Measurements from ENCODE around the gene STX8.

The STX8 gene

DNA sequence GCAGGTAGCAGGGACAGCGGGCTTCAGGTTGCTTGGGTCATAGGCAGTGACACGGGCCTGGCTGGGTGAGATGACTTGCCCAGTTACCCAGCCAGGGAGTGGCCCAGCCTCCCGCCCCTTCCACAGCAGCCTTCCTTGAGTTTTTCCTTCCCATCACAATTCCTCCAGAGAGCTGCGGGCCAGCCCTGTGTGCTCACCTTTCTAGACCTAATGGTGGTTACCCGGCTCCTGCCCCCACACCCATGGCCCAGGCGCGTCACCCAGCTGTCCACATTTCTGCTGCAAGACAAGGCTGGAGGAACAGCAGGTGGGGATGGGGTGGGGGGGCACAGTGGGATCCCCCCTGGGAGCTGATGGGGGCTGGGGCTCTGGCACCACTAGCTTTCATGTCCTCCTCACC is 351.1 kb downstream of the STX8 start:
- no peak overlapping the region for H2BK15ac ChIP-seq (ENCODE audit: low read depth, poor library complexity, severe bottlenecking)
- H2BK120ac ChIP-seq (ENCODE audit: low read depth, low read length), result no peak overlapping the region

DNA sequence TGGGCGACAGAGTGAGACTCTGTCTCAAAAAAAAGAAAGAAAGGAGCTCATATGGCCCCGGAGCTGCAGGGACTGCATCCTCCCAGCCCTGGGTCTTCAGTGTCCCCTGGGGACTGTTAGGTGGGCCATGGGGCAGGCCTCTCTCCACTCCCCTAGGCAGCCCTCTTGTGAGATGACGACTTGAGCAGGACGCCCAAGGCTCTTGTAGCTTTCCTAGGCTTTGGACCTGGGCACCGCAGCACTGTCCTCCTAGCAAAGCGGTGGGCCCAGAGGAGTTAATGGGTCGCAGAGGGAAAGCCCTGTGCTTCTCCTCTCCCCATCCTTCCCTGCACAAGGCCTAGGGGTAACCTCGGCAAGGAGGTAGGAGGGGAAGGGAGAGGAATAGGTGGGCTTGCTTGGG is 352.1 kb downstream of the STX8 start:
- H4K91ac ChIP-seq (ENCODE audit: low read length), result no peak overlapping the region
- H3K4ac ChIP-seq (ENCODE audit: low read depth in 1 of 2, low read length in 2 of 2), result no peak overlapping the region
- DNase-seq, result no peak
- peaks cover 6% of the 10 kb centered on the region for H3K4me1 ChIP-seq (ENCODE audit: control insufficient read depth, insufficient read depth, low read depth, low read length)
- no peak overlapping the region for H3K27ac ChIP-seq (ENCODE audit: low read length, poor library complexity, severe bottlenecking)
- H3K23ac ChIP-seq (ENCODE audit: low read length in 2 of 2), result no peak overlapping the region
- H3K4me2 ChIP-seq (ENCODE audit: low read length, poor library complexity, severe bottlenecking), result no peak overlapping the region
- 77% methylated on average over 8 of the region's 8 CpGs for WGBS
- no peak overlapping the region for H4K8ac ChIP-seq (ENCODE audit: low read length)
- H3K27me3 ChIP-seq (ENCODE audit: control insufficient read depth in 1 of 2, insufficient read depth in 1 of 2, low read length in 2 of 2), result no peaks in the 10 kb centered on the region
- no peak overlapping the region for H3K14ac ChIP-seq (ENCODE audit: low read length in 2 of 2)
- H3K9me3 ChIP-seq (ENCODE audit: control insufficient read depth, low read length), result no peaks in the 10 kb centered on the region
- H2BK12ac ChIP-seq (ENCODE audit: low read length in 2 of 2), result no peak overlapping the region
- no peaks in the 10 kb centered on the region for H3K79me1 ChIP-seq (replicated peaks; ENCODE audit: low read length, poor library complexity, severe bottlenecking)
- H2BK15ac ChIP-seq (ENCODE audit: low read depth, poor library complexity, severe bottlenecking), result no peak overlapping the region
- no peaks in the 10 kb centered on the region for H3K36me3 ChIP-seq (ENCODE audit: control insufficient read depth in 1 of 2, insufficient read depth in 2 of 2, low read depth in 1 of 2, low read length in 2 of 2)
- H3K18ac ChIP-seq (ENCODE audit: low read depth in 1 of 2, low read length in 2 of 2), result no peak overlapping the region
- H2AFZ ChIP-seq (ENCODE audit: low read depth, low read length), result no peak overlapping the region
- H3K9ac ChIP-seq (ENCODE audit: low read length), result no peak overlapping the region
- H2BK120ac ChIP-seq (ENCODE audit: low read depth, low read length), result no peak overlapping the region
- H3K4me3 ChIP-seq (ENCODE audit: insufficient read depth in 1 of 2, low read depth in 1 of 2, low read length in 2 of 2), result no peak overlapping the region
- H2BK5ac ChIP-seq (ENCODE audit: low read depth, low read length, poor library complexity, severe bottlenecking), result no peak overlapping the region
- no peak overlapping the region for H2AK5ac ChIP-seq (ENCODE audit: low read length, severe bottlenecking)

More for the DNA sequence above, 351.1 kb downstream of the STX8 start:
- H2BK5ac ChIP-seq (ENCODE audit: low read depth, low read length, poor library complexity, severe bottlenecking), result no peak overlapping the region
- H3K27me3 ChIP-seq (ENCODE audit: control insufficient read depth in 1 of 2, insufficient read depth in 1 of 2, low read length in 2 of 2), result peaks cover 0 to 1% of the 10 kb centered on the region in 2 experiments
- no peak overlapping the region for H4K91ac ChIP-seq (ENCODE audit: low read length)
- H4K8ac ChIP-seq (ENCODE audit: low read length), result no peak overlapping the region
- no peak overlapping the region for H3K4me2 ChIP-seq (ENCODE audit: low read length, poor library complexity, severe bottlenecking)
- H3K79me1 ChIP-seq (replicated peaks; ENCODE audit: low read length, poor library complexity, severe bottlenecking), result no peaks in the 10 kb centered on the region
- H3K4me1 ChIP-seq (ENCODE audit: control insufficient read depth, insufficient read depth, low read depth, low read length), result peaks cover 9% of the 10 kb centered on the region
- no peak for DNase-seq
- H2AFZ ChIP-seq (ENCODE audit: low read depth, low read length), result no peak overlapping the region
- H3K9me3 ChIP-seq (ENCODE audit: control insufficient read depth, low read length), result no peaks in the 10 kb centered on the region
- no peaks in the 10 kb centered on the region for H3K36me3 ChIP-seq (ENCODE audit: control insufficient read depth in 1 of 2, insufficient read depth in 2 of 2, low read depth in 1 of 2, low read length in 2 of 2)
- H3K9ac ChIP-seq (ENCODE audit: low read length), result no peak overlapping the region
- no peak overlapping the region for H3K18ac ChIP-seq (ENCODE audit: low read depth in 1 of 2, low read length in 2 of 2)
- no peak overlapping the region for H3K27ac ChIP-seq (ENCODE audit: low read length, poor library complexity, severe bottlenecking)
- no peak overlapping the region for H3K23ac ChIP-seq (ENCODE audit: low read length in 2 of 2)
- no peak overlapping the region for H2AK5ac ChIP-seq (ENCODE audit: low read length, severe bottlenecking)
- WGBS, result 94% methylated on average over 7 of the region's 7 CpGs
- no peak overlapping the region for H3K4me3 ChIP-seq (ENCODE audit: insufficient read depth in 1 of 2, low read depth in 1 of 2, low read length in 2 of 2)
- H3K14ac ChIP-seq (ENCODE audit: low read length in 2 of 2), result no peak overlapping the region
- H2BK12ac ChIP-seq (ENCODE audit: low read length in 2 of 2), result no peak overlapping the region
- no peak overlapping the region for H3K4ac ChIP-seq (ENCODE audit: low read depth in 1 of 2, low read length in 2 of 2)

DNA sequence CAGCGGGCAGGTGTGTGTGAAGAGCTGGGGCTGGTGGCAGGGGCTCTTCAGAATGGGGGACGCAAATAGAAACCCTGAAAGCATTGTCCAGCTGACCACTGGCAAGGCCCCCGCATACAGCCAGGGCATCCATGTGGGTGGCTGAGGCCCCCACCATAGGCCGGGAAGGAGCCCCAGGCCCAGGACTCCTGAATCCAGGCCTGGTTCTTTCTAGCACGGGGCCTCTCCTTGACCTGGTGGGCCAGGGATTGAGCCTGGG is 353.8 kb downstream of the STX8 start:
- WGBS, result 85% methylated on average over 5 of the region's 5 CpGs
- no peak overlapping the region for H2AK5ac ChIP-seq (ENCODE audit: low read length, severe bottlenecking)
- H3K4me1 ChIP-seq (ENCODE audit: control insufficient read depth, insufficient read depth, low read depth, low read length), result peaks cover 1% of the 10 kb centered on the region
- H3K27me3 ChIP-seq (ENCODE audit: control insufficient read depth in 1 of 2, insufficient read depth in 1 of 2, low read length in 2 of 2), result no peaks in the 10 kb centered on the region
- H4K91ac ChIP-seq (ENCODE audit: low read length), result no peak overlapping the region
- H2BK120ac ChIP-seq (ENCODE audit: low read depth, low read length), result no peak overlapping the region
- no peak overlapping the region for H4K8ac ChIP-seq (ENCODE audit: low read length)
- H2BK5ac ChIP-seq (ENCODE audit: low read depth, low read length, poor library complexity, severe bottlenecking), result no peak overlapping the region
- no peaks in the 10 kb centered on the region for H3K79me1 ChIP-seq (replicated peaks; ENCODE audit: low read length, poor library complexity, severe bottlenecking)
- no peak overlapping the region for H2AFZ ChIP-seq (ENCODE audit: low read depth, low read length)
- no peak overlapping the region for H3K18ac ChIP-seq (ENCODE audit: low read depth in 1 of 2, low read length in 2 of 2)
- no peak overlapping the region for H3K9ac ChIP-seq (ENCODE audit: low read length)
- H3K14ac ChIP-seq (ENCODE audit: low read length in 2 of 2), result no peak overlapping the region
- no peak for DNase-seq
- H2BK12ac ChIP-seq (ENCODE audit: low read length in 2 of 2), result no peak overlapping the region
- H3K23ac ChIP-seq (ENCODE audit: low read length in 2 of 2), result no peak overlapping the region
- no peak overlapping the region for H3K4ac ChIP-seq (ENCODE audit: low read depth in 1 of 2, low read length in 2 of 2)
- no peak overlapping the region for H3K4me2 ChIP-seq (ENCODE audit: low read length, poor library complexity, severe bottlenecking)
- H3K36me3 ChIP-seq (ENCODE audit: control insufficient read depth in 1 of 2, insufficient read depth in 2 of 2, low read depth in 1 of 2, low read length in 2 of 2), result no peaks in the 10 kb centered on the region
- no peak overlapping the region for H3K4me3 ChIP-seq (ENCODE audit: insufficient read depth in 1 of 2, low read depth in 1 of 2, low read length in 2 of 2)
- H3K9me3 ChIP-seq (ENCODE audit: control insufficient read depth, low read length), result no peaks in the 10 kb centered on the region
- H2BK15ac ChIP-seq (ENCODE audit: low read depth, poor library complexity, severe bottlenecking), result no peak overlapping the region
- H3K27ac ChIP-seq (ENCODE audit: low read length, poor library complexity, severe bottlenecking), result no peak overlapping the region

DNA sequence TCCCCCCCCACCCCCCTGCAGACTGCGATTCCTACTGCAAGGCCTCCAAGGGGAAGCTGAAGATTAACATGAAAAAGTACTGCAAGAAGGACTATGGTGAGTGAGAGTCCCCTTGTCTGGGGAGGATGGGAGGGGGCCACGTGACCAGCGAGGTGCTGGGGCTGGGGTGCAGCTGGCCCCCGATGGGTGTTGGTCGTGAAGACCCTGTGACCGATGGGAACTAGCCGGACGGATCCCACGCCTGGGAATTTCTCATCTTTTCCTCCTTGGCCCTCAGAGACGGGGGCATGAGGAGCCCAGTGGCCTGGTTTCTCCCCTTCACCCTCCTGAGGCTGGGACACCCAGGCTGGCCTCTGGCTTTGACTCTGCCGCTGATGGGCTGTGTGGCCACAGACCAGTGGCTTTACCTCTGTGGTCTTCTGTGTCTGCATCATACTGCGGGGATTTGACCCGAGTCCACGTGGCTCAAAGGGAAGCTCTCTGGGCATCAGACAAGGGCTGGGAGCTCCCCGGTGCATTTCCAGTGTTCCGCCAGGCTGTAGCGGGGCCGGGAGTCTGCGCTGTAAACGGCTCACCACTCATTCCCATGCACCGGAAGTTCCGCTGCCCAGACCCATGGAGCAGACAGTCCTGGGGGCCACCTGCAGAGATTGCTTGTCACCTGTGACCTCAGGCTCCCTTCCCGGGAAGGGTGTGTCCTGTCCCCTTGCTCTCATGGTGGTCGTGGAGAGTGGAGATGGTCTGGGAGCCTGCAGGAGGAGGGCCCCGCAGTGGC is 354.3 kb downstream of the STX8 start:
- Histone ChIP-seq H2AK5ac (ENCODE audit: low read length, severe bottlenecking) (no peak overlapping the region), H2AFZ (ENCODE audit: low read depth, low read length) (no peak overlapping the region), H3K27me3 (ENCODE audit: control insufficient read depth in 1 of 2, insufficient read depth in 1 of 2, low read length in 2 of 2) (no peaks in the 10 kb centered on the region), H3K4ac (ENCODE audit: low read depth in 1 of 2, low read length in 2 of 2) (no peak overlapping the region), H3K4me1 (ENCODE audit: control insufficient read depth, insufficient read depth, low read depth, low read length) (peaks cover 1% of the 10 kb centered on the region), H3K18ac (ENCODE audit: low read depth in 1 of 2, low read length in 2 of 2) (no peak overlapping the region), H2BK12ac (ENCODE audit: low read length in 2 of 2) (no peak overlapping the region), H3K9ac (ENCODE audit: low read length) (no peak overlapping the region), H3K4me3 (ENCODE audit: insufficient read depth in 1 of 2, low read depth in 1 of 2, low read length in 2 of 2) (no peak overlapping the region), H3K23ac (ENCODE audit: low read length in 2 of 2) (no peak overlapping the region), H2BK5ac (ENCODE audit: low read depth, low read length, poor library complexity, severe bottlenecking) (no peak overlapping the region), H4K91ac (ENCODE audit: low read length) (no peak overlapping the region), H4K8ac (ENCODE audit: low read length) (no peak overlapping the region), H3K27ac (ENCODE audit: low read length, poor library complexity, severe bottlenecking) (no peak overlapping the region), H3K79me1 (replicated peaks; ENCODE audit: low read length, poor library complexity, severe bottlenecking) (no peaks in the 10 kb centered on the region), H2BK120ac (ENCODE audit: low read depth, low read length) (no peak overlapping the region), H3K14ac (ENCODE audit: low read length in 2 of 2) (no peak overlapping the region), H3K4me2 (ENCODE audit: low read length, poor library complexity, severe bottlenecking) (no peak overlapping the region), H3K9me3 (ENCODE audit: control insufficient read depth, low read length) (peaks cover 2% of the 10 kb centered on the region), H2BK15ac (ENCODE audit: low read depth, poor library complexity, severe bottlenecking) (no peak overlapping the region), H3K36me3 (ENCODE audit: control insufficient read depth in 1 of 2, insufficient read depth in 2 of 2, low read depth in 1 of 2, low read length in 2 of 2) (no peaks in the 10 kb centered on the region)
- DNase-seq, result no peak
- 88% methylated on average over 24 of the region's 25 CpGs for WGBS

All from mesenchymal stem cell (in vitro differentiated cells and primary cell).